Progenitor cell of endocrine pancreas (in vitro differentiated cells): ENCODE measurements around the gene CHCHD10. TPM values are rescaled to one million over a fixed set of nuclear protein-coding genes. Genes with fewer than 3 reads are reported as not detected.
A peak's percentile ranks its signal among the peaks of the same experiment; 100 is the strongest.
"Not testable (repeated sequence)": the region's sequence is repeated elsewhere in the genome, so short reads cannot be mapped to it uniquely, and the experiment has no call there.

ENCODE experiments used
- DNase-seq: peaks from one replicate; pipeline ENCODE4 v3.0.0; 2021; ENCODE audit warnings: low spot score; ENCODE audit not compliant: unreplicated experiment
- H3K27ac Mint-ChIP-seq: 2 replicates; pipeline ENCODE4 v1.8.0; 2021; ENCODE audit warnings: mild to moderate bottlenecking, moderate library complexity, mixed read lengths
- H3K27me3 Mint-ChIP-seq: 2 replicates; pipeline ENCODE4 v1.8.0; 2021; ENCODE audit warnings: mixed read lengths
- H3K36me3 Mint-ChIP-seq: 2 replicates; pipeline ENCODE4 v1.8.0; 2022; ENCODE audit warnings: mixed read lengths; ENCODE audit not compliant: insufficient read depth
- H3K4me1 Mint-ChIP-seq: 2 replicates; pipeline ENCODE4 v1.8.0; 2021; ENCODE audit warnings: low read depth, mixed read lengths
- H3K4me3 Mint-ChIP-seq: 2 replicates; pipeline ENCODE4 v1.8.0; 2021; ENCODE audit warnings: low read depth, mild to moderate bottlenecking, moderate library complexity, mixed read lengths
- H3K9me3 Mint-ChIP-seq: 2 replicates; pipeline ENCODE4 v1.8.0; 2021; ENCODE audit warnings: low read depth, mixed read lengths
- total RNA-seq: library from RNA; stranded (reverse); gene quantifications from 2 replicates; pipeline ENCODE4 v1.2.1, GENCODE V29; 2021
- TF ChIP-seq, protein P1 (sequence below): fragments of 200-600 bp; sonication (generic); IDR thresholded peaks from one replicate; pipeline ENCODE4 v1.5.0; 2021; ENCODE audit warnings: antibody characterized with exemption, mild to moderate bottlenecking; ENCODE audit not compliant: unreplicated experiment

Gene CHCHD10
- total RNA-seq, 1 donor from 2014 or later, result 42.3 TPM

DNA sequence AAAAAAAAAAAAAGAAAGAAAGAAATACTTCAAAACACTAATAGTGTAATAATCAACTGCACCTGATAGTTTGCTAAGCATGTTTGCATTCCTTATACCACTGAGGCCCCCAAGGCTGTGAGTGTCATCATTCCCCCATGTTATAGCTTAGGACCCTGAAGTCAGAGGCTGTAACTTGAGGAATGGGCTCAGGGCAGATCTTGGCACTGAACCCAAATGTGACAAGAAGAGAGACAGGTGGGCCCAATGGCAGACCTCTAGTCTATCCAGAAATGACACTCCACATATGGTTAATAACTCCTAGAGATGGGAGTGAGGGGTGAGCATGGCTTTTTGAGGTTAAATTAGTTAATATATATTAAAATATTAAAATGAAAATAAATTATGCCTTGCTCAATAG is 30.1 kb downstream of the CHCHD10 start:
- Mint-ChIP-seq H3K27ac (no peak overlapping the region), H3K4me1 (no peaks in the 10 kb centered on the region), H3K27me3 (no peaks in the 10 kb centered on the region), H3K4me3 (no peak overlapping the region), H3K36me3 (peaks cover 2% of the 10 kb centered on the region), H3K9me3 (no peaks in the 10 kb centered on the region)
- TF ChIP-seq, protein P1, sequence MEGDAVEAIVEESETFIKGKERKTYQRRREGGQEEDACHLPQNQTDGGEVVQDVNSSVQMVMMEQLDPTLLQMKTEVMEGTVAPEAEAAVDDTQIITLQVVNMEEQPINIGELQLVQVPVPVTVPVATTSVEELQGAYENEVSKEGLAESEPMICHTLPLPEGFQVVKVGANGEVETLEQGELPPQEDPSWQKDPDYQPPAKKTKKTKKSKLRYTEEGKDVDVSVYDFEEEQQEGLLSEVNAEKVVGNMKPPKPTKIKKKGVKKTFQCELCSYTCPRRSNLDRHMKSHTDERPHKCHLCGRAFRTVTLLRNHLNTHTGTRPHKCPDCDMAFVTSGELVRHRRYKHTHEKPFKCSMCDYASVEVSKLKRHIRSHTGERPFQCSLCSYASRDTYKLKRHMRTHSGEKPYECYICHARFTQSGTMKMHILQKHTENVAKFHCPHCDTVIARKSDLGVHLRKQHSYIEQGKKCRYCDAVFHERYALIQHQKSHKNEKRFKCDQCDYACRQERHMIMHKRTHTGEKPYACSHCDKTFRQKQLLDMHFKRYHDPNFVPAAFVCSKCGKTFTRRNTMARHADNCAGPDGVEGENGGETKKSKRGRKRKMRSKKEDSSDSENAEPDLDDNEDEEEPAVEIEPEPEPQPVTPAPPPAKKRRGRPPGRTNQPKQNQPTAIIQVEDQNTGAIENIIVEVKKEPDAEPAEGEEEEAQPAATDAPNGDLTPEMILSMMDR, result no peak
- DNase-seq, result no peak

DNA sequence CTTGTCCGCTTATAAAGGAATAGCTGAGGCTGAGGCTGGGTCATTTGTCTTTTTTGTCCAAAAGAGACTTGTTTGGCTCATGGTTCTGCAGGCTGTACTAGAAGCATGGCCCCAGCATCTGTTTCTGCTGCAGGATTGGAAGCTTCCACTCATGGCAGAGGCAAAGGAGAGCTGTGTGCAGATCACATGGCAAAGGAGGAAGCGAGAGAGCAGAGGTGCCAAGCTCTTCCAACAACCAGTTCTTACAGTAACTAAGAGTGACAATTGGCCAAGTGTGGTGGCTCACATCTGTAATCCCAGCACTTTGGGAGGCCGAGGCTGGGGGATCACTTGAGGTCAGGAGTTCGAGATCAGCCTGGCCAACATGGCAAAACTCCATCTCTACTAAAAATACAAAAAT is 39.7 kb downstream of the CHCHD10 start:
- H3K4me3 Mint-ChIP-seq, H3K9me3 Mint-ChIP-seq, DNase-seq, H3K27ac Mint-ChIP-seq, H3K27me3 Mint-ChIP-seq, H3K36me3 Mint-ChIP-seq, H3K4me1 Mint-ChIP-seq: not testable (repeated sequence)

DNA sequence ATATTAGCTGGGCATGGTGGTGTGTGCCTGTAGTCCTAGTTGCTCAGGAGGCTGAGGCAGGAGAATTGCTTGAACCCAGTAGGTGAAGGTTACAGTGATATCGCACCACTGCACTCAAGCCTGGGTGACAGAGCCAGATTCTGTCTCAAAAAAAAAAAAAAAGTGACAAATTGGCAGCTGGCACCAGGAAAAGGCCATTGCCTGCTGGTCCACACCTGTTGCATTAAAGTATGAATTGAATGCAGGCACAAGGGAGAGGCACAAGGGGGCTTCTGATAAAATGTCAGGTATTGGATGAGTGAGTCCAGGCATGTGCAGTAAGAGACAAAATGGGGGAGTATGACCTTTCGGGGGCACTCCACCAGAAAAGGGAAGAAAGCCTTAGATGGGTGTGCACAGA is 45.0 kb downstream of the CHCHD10 start:
- no peaks in the 10 kb centered on the region for H3K9me3 Mint-ChIP-seq
- no peaks in the 10 kb centered on the region for H3K4me1 Mint-ChIP-seq
- no peaks in the 10 kb centered on the region for H3K36me3 Mint-ChIP-seq

DNA sequence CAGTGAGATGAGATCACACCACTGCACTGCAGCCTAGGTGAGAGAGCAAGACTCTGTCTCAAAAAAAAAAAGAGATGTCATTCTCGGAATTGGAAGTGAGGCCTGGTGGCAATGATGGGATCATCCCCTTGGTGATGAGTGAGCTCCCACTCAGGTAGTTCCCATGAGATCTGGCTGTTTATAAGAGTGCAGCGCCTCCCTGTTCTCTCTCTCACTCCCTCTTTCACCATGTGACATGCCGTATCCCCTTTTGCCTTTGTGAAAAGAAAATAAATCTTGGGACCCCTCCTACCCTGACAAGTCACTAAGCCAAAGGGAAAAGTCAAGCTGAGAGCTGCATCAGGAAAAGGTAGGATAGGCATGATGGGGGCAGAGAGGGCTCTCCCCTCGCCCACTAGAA is 45.6 kb downstream of the CHCHD10 start:
- peaks cover 2% of the 10 kb centered on the region for H3K4me1 Mint-ChIP-seq
- no peak overlapping the region for H3K4me3 Mint-ChIP-seq
- H3K27ac Mint-ChIP-seq, result no peak overlapping the region
- H3K9me3 Mint-ChIP-seq, result no peaks in the 10 kb centered on the region
- no peak for DNase-seq
- no peaks in the 10 kb centered on the region for H3K27me3 Mint-ChIP-seq
- no peaks in the 10 kb centered on the region for H3K36me3 Mint-ChIP-seq
- TF ChIP-seq, protein P1, result no peak

More for the DNA sequence above, 45.0 kb downstream of the CHCHD10 start:
- TF ChIP-seq, protein P1, result no peak
- no peaks in the 10 kb centered on the region for H3K27me3 Mint-ChIP-seq
- no peak for DNase-seq
- H3K27ac Mint-ChIP-seq, result no peak overlapping the region
- H3K4me3 Mint-ChIP-seq, result no peak overlapping the region

DNA sequence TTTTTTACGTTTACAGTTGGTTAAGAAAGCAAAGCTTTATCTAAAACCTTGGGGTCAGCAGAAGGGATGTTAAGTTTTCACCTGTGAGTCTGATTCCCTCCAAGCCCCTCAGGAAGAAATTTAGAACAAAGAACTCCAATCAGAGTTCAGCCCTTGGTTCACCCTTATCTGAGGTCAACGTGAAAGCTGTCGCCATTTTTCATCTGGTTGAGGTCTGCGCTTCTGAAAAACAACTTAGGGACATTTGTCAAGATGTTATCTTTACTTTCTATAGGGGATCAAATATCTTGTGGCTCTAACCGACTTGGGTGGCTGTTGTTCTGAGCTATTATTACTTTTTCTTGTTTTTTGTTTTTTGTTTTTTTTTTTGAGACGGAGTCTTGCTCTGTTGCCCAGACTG is 46.9 kb downstream of the CHCHD10 start:
- Mint-ChIP-seq H3K27me3 (no peaks in the 10 kb centered on the region), H3K9me3 (no peaks in the 10 kb centered on the region), H3K4me3 (no peak overlapping the region), H3K36me3 (no peaks in the 10 kb centered on the region), H3K4me1 (peaks cover 2% of the 10 kb centered on the region), H3K27ac (peak overlapping the region; percentile 37)
- TF ChIP-seq, protein P1, result no peak
- no peak for DNase-seq

DNA sequence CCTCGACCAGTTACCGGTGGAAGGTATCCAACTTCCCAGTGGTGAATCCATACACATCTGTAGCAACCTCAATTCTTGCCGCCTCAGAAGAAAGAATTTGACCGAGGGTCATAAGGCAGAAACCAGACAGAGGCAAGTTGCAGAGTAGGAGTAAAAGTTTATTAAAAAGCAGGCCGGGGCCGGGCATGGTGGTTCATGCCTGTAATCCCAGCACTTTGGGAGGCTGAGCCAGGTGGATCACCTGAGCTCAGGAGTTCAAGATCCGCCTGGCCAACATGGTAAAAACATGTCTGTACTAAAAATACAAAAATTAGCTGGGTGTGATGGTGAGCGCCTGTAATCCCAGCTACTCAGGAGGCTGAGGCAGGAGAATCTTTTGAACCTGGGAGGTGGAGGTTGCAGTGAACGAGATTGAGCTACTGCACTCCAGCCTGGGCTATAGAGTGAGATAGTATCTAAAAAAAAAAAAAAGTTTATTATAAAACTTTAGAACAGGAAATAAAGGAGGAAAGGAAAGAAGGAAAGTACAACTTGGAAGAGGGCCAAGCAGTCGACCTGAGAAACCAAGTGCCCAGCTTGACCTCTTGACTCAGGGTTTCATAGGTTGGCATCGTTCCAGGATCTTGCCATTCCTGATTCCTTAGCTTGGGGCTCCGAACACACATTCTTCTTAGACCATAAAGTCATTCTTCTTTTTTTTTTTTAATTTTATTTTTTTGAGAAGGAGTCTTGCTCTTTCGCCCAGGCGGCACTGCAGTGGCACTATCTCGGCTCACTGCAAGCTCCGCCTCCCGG is 49.2 kb downstream of the CHCHD10 start:
- DNase-seq, result no peak
- peaks cover 3% of the 10 kb centered on the region for H3K4me1 Mint-ChIP-seq
- H3K27me3 Mint-ChIP-seq, result no peaks in the 10 kb centered on the region
- no peak overlapping the region for H3K27ac Mint-ChIP-seq
- H3K9me3 Mint-ChIP-seq, result no peaks in the 10 kb centered on the region
- H3K36me3 Mint-ChIP-seq, result peaks cover 5% of the 10 kb centered on the region
- peak overlapping the region; percentile 37 for H3K4me3 Mint-ChIP-seq
- TF ChIP-seq, protein P1, result no peak
